ENCODE measurements around the gene BUD31.

- TF ChIP-seq CTCF (conservative IDR thresholded peaks at IDR 0.05; ENCODE audit: low read length) (no peak), EZH2phosphoT487 (IDR thresholded peaks at IDR 0.05; ENCODE audit: borderline replicate concordance, low read depth, low read length) (no peak)
Measured at GRCh38 chr7:99457050-99457649, 48.4 kb downstream of the BUD31 start.
